ENCODE results near the gene BRD1.

- TF ChIP-seq CTCF (IDR thresholded peaks at IDR 0.05) = no peak
- no peak for TF ChIP-seq EP300 (IDR thresholded peaks at IDR 0.05)
These were observed 101.5 kb downstream of the BRD1 start for GRCh38 chr22:49726022-49726681.

Measured in suprapubic skin (tissue), 3 donors.